CD4-positive, CD25-positive, alpha-beta regulatory T cell (primary cell): ENCODE results near the gene MYO10. TPM values are rescaled to one million over a fixed set of nuclear protein-coding genes. Genes with fewer than 3 reads are reported as not detected.
"Not testable (repeated sequence)": the region's sequence is repeated elsewhere in the genome, so short reads cannot be mapped to it uniquely, and the experiment has no call there.

ENCODE experiments used
- ATAC-seq, 2 donors: fragments of 150-1000 bp; cut with Tn5 transposase; one replicate each; pipeline ENCODE4 v1.10.0; 2021; ENCODE audit warnings: low read depth in 2 of 2, moderate number of reproducible peaks in 2 of 2, moderate library complexity in 1 of 2
- DNase-seq, 3 donors: peaks; one replicate each; pipeline versions ENCODE4 v3.0.0 to v3.0.0-alpha.2; 2012 to 2022; ENCODE audit warnings: mixed read lengths in 1 of 3
- H3K27ac ChIP-seq: one replicate; pipeline ENCODE4 v1.7.0; 2013; ENCODE audit warnings: mild to moderate bottlenecking, low read length; ENCODE audit not compliant: insufficient read depth, poor library complexity, severe bottlenecking
- H3K27me3 ChIP-seq: one replicate; pipeline ENCODE4 v1.7.0; 2013; ENCODE audit warnings: low read length; ENCODE audit not compliant: control insufficient read depth, insufficient read depth
- H3K36me3 ChIP-seq: one replicate; pipeline ENCODE4 v1.7.0; 2013; ENCODE audit warnings: mild to moderate bottlenecking, low read length, moderate library complexity; ENCODE audit not compliant: control insufficient read depth, insufficient read depth
- H3K4me1 ChIP-seq: 2 replicates; pipeline ENCODE4 v1.7.0; 2013; ENCODE audit warnings: mild to moderate bottlenecking, low read length; ENCODE audit not compliant: insufficient read depth, control insufficient read depth, poor library complexity, severe bottlenecking
- H3K4me3 ChIP-seq: one replicate; pipeline ENCODE4 v1.7.0; 2013; ENCODE audit warnings: low read depth, mild to moderate bottlenecking, low read length, moderate library complexity
- H3K9me3 ChIP-seq, 2 experiments: 1 replicate in 1 of 2; 2 replicates in 1 of 2; pipeline ENCODE4 v1.7.0; 2013; ENCODE audit warnings: low read length in 2 of 2, mild to moderate bottlenecking in 1 of 2, moderate library complexity in 1 of 2; ENCODE audit not compliant: control insufficient read depth in 2 of 2
- H3K27ac Mint-ChIP-seq, 3 donors: one replicate each; pipeline ENCODE4 v1.8.0; 2020 to 2022; ENCODE audit warnings: mild to moderate bottlenecking in 3 of 3, mixed read lengths in 3 of 3, moderate library complexity in 2 of 3
- H3K27me3 Mint-ChIP-seq: one replicate; pipeline ENCODE4 v1.8.0; 2022; ENCODE audit warnings: mild to moderate bottlenecking, mixed read lengths
- H3K36me3 Mint-ChIP-seq: one replicate; pipeline ENCODE4 v1.8.0; 2020; ENCODE audit warnings: mixed read lengths
- H3K4me1 Mint-ChIP-seq, 4 donors: one replicate each; pipeline ENCODE4 v1.8.0; 2020 to 2022; ENCODE audit warnings: mixed read lengths in 4 of 4, mild to moderate bottlenecking in 1 of 4
- H3K4me3 Mint-ChIP-seq, 4 donors: one replicate each; pipeline ENCODE4 v1.8.0; 2020 to 2022; ENCODE audit warnings: mild to moderate bottlenecking in 4 of 4, mixed read lengths in 4 of 4, moderate library complexity in 3 of 4
- H3K9me3 Mint-ChIP-seq, 7 donors: one replicate each; pipeline ENCODE4 v1.8.0; 2020 to 2022; ENCODE audit warnings: mixed read lengths in 7 of 7, mild to moderate bottlenecking in 3 of 7, moderate library complexity in 2 of 7
- polyA plus RNA-seq, 4 donors: library from polyadenylated mRNA; unstranded; fragments of 300-500 nt; fragmentation: Illumina TruSeq; gene quantifications; one replicate each; pipeline ENCODE4 v1.2.3, GENCODE V29; 2021
- total RNA-seq: library from RNA; stranded (reverse); gene quantifications from one replicate; pipeline ENCODE4 v1.2.3, GENCODE V29; 2022

MYO10 gene
- total and polyA plus RNA-seq, 5 donors from 2014 or later, result 0.01 to 0.05 (median 0.02) TPM; not detected in 1

DNA sequence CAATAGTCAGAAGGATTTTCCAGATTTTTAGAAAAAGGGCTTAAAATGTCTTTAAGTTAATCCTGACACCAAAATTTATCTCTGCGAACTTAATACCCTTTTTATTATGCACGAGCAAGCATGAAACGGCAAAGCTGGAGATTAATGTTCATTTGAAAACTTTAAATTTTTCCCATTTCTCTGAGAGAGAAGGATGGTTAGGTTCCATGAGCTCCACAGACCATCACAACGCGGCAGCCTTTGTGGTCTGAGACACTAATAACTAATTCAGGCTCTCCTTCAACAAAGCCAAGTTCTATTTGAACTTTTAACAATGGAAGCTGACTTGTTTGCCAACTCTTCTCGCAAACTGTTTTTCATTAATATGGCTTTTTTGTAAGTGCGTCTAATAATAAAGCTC, 94.7 kb downstream of the MYO10 start:
- Mint-ChIP-seq H3K36me3 (no peaks in the 10 kb centered on the region), H3K9me3 (peaks cover 0 to 2% (median 0%) of the 10 kb centered on the region in 7 donors), H3K4me1 (no peaks in the 10 kb centered on the region), H3K27me3 (no peaks in the 10 kb centered on the region), H3K4me3 (no peak overlapping the region), H3K27ac (no peak overlapping the region)
- no peaks in the 10 kb centered on the region for H3K36me3 ChIP-seq
- no peaks in the 10 kb centered on the region for H3K27me3 ChIP-seq
- no peak overlapping the region for H3K4me3 ChIP-seq
- no peaks in the 10 kb centered on the region for H3K4me1 ChIP-seq
- H3K27ac ChIP-seq, result no peak overlapping the region
- DNase-seq (no peak), ATAC-seq (no peak)
- no peaks in the 10 kb centered on the region for H3K9me3 ChIP-seq

GRCh38 chr5:16837305-16837704, 98.8 kb downstream of the MYO10 start:
- Histone ChIP-seq H3K4me3 (no peak overlapping the region), H3K36me3 (no peaks in the 10 kb centered on the region), H3K27ac (no peak overlapping the region), H3K27me3 (no peaks in the 10 kb centered on the region), H3K4me1 (no peaks in the 10 kb centered on the region), H3K9me3 (no peaks in the 10 kb centered on the region)
- Mint-ChIP-seq H3K4me3 (no peak overlapping the region), H3K4me1 (no peaks in the 10 kb centered on the region), H3K36me3 (no peaks in the 10 kb centered on the region), H3K27me3 (no peaks in the 10 kb centered on the region), H3K27ac (no peak overlapping the region), H3K9me3 (peaks cover 0 to 2% (median 0%) of the 10 kb centered on the region in 7 donors)
- no peak for DNase-seq
- ATAC-seq, result no peak

DNA sequence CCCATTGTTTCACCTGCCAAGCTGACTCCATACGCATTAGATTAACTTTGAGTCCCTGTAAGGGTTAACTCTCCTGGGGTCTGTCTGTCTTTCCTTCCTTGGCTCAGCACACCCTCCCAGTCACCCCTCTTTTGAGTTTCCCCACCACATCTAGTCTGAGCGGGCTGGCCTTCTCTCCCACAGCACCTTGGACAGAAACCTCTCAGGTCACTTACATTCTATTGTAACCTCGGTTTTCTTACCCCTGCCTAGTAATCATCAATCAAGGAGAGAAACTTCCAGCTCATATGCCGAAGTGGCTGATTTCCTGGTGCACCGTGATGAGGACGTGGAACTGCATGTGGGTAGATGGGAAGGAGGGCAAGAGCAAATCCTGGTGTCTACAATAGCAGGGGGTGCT, 102.1 kb downstream of the MYO10 start:
- Histone ChIP-seq H3K27ac (no peak overlapping the region), H3K27me3 (no peaks in the 10 kb centered on the region), H3K36me3 (no peaks in the 10 kb centered on the region), H3K9me3 (no peaks in the 10 kb centered on the region), H3K4me1 (no peaks in the 10 kb centered on the region), H3K4me3 (no peak overlapping the region)
- DNase-seq, result no peak
- H3K27ac Mint-ChIP-seq, result no peak overlapping the region
- no peaks in the 10 kb centered on the region for H3K4me1 Mint-ChIP-seq
- H3K27me3 Mint-ChIP-seq, result no peaks in the 10 kb centered on the region
- H3K36me3 Mint-ChIP-seq, result no peaks in the 10 kb centered on the region
- no peak overlapping the region for H3K4me3 Mint-ChIP-seq
- H3K9me3 Mint-ChIP-seq, result peaks cover 0 to 9% (median 0%) of the 10 kb centered on the region in 7 donors
- no peak for ATAC-seq

GRCh38 chr5:16831326-16831725, 104.8 kb downstream of the MYO10 start:
- H3K27me3 ChIP-seq, H3K4me1 ChIP-seq, H3K4me3 ChIP-seq, ATAC-seq, H3K4me3 Mint-ChIP-seq, H3K36me3 Mint-ChIP-seq, H3K9me3 ChIP-seq, H3K27me3 Mint-ChIP-seq, DNase-seq, H3K27ac ChIP-seq, H3K4me1 Mint-ChIP-seq, H3K36me3 ChIP-seq, H3K27ac Mint-ChIP-seq: not testable (repeated sequence)
- peaks cover 0 to 10% (median 0%) of the 10 kb centered on the region in 7 donors for H3K9me3 Mint-ChIP-seq

- ATAC-seq (no peak), DNase-seq (no peak)
- Histone ChIP-seq H3K36me3 (no peaks in the 10 kb centered on the region), H3K4me1 (no peaks in the 10 kb centered on the region), H3K27ac (no peak overlapping the region), H3K9me3 (no peaks in the 10 kb centered on the region), H3K27me3 (no peaks in the 10 kb centered on the region), H3K4me3 (no peak overlapping the region)
- Mint-ChIP-seq H3K4me1 (no peaks in the 10 kb centered on the region), H3K27me3 (no peaks in the 10 kb centered on the region), H3K4me3 (no peak overlapping the region), H3K27ac (no peak overlapping the region), H3K9me3 (peaks cover 0 to 9% (median 0%) of the 10 kb centered on the region in 7 donors), H3K36me3 (no peaks in the 10 kb centered on the region)
These were observed 108.3 kb downstream of the MYO10 start for GRCh38 chr5:16827755-16828154.

- ATAC-seq (no peak), DNase-seq (no peak)
- Histone ChIP-seq H3K4me1 (no peaks in the 10 kb centered on the region), H3K9me3 (no peaks in the 10 kb centered on the region), H3K4me3 (no peak overlapping the region), H3K36me3 (no peaks in the 10 kb centered on the region), H3K27ac (no peak overlapping the region), H3K27me3 (no peaks in the 10 kb centered on the region)
- H3K27ac Mint-ChIP-seq, result no peak overlapping the region
- no peaks in the 10 kb centered on the region for H3K27me3 Mint-ChIP-seq
- peaks cover 0 to 6% (median 0%) of the 10 kb centered on the region in 7 donors for H3K9me3 Mint-ChIP-seq
- no peaks in the 10 kb centered on the region for H3K36me3 Mint-ChIP-seq
- no peaks in the 10 kb centered on the region for H3K4me1 Mint-ChIP-seq
- H3K4me3 Mint-ChIP-seq, result no peak overlapping the region
These were observed 109.5 kb downstream of the MYO10 start for GRCh38 chr5:16826379-16827125.

DNA sequence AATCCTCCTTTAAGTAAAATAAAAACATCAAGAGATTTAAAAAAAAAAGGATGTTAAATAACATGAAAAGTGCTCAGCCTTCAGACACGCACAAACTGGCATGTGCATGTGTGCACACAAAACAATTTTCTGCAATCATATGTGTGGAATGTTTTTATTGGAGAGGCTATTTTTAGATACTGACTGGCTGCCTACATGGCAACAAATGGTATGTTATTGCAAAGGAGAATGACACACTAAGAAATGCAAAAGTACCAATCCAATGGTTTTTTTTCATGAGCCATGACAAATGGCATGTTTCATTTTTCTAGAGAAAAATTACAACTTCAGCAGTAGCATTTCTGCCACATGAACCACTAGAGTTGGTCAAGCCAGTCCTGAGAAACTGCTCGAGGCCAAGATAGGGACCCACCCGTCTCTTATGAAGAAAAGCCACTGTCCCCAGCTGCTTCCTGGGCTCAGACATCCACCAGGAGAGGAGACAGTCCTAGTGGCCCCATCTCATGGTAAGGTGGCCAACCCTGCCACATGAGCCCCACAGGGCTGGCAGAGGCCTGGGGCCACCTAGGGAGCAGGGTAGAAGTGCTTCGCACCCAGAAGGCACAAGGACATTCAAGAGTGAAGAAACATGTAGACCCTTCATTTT, 116.4 kb downstream of the MYO10 start:
- no peaks in the 10 kb centered on the region for H3K4me1 ChIP-seq
- H3K27me3 ChIP-seq, result no peaks in the 10 kb centered on the region
- H3K9me3 ChIP-seq, result no peaks in the 10 kb centered on the region
- no peak overlapping the region for H3K4me3 Mint-ChIP-seq
- H3K4me1 Mint-ChIP-seq, result no peaks in the 10 kb centered on the region
- no peak overlapping the region for H3K4me3 ChIP-seq
- no peak for DNase-seq
- no peaks in the 10 kb centered on the region for H3K36me3 Mint-ChIP-seq
- H3K27ac ChIP-seq, result no peak overlapping the region
- H3K36me3 ChIP-seq, result no peaks in the 10 kb centered on the region
- no peak for ATAC-seq
- no peaks in the 10 kb centered on the region for H3K27me3 Mint-ChIP-seq
- H3K27ac Mint-ChIP-seq, result no peak overlapping the region
- H3K9me3 Mint-ChIP-seq, result peaks cover 0 to 2% (median 0%) of the 10 kb centered on the region in 7 donors

GRCh38 chr5:16815432-16815831, 120.7 kb downstream of the MYO10 start:
- no peaks in the 10 kb centered on the region for H3K9me3 Mint-ChIP-seq
- Histone ChIP-seq H3K9me3 (no peaks in the 10 kb centered on the region), H3K4me3 (no peak overlapping the region), H3K4me1 (no peaks in the 10 kb centered on the region), H3K27me3 (no peaks in the 10 kb centered on the region), H3K36me3 (no peaks in the 10 kb centered on the region), H3K27ac (no peak overlapping the region)
- DNase-seq (no peak), ATAC-seq (no peak)
- no peak overlapping the region for H3K27ac Mint-ChIP-seq
- H3K36me3 Mint-ChIP-seq, result no peaks in the 10 kb centered on the region
- no peak overlapping the region for H3K4me3 Mint-ChIP-seq
- no peaks in the 10 kb centered on the region for H3K27me3 Mint-ChIP-seq
- H3K4me1 Mint-ChIP-seq, result no peaks in the 10 kb centered on the region
